ENCODE data around the gene PPID. TPM values are rescaled to one million over a fixed set of nuclear protein-coding genes. Genes with fewer than 3 reads are reported as not detected.
"Not testable (repeated sequence)": the region's sequence is repeated elsewhere in the genome, so short reads cannot be mapped to it uniquely, and the experiment has no call there.

PPID gene
- total and polyA plus RNA-seq, 5 donors, result 19.2 to 39.9 (median 33.8) TPM

GRCh38 chr4:158760866-158761265 lies 37.7 kb upstream of the PPID start:
- intact Hi-C loops (cut with DNase I), result loop anchor here in 1 of 4 donors (10.0 kb wide), 1 partner anchor 84 kb away; no protein-coding TSS in a partner anchor
- Histone ChIP-seq H3K4me1 (ENCODE audit: control insufficient read depth, insufficient read depth, low read length) (no peaks in the 10 kb centered on the region), H3K4me3 (ENCODE audit: low read length) (no peak overlapping the region), H3K27me3 (ENCODE audit: control insufficient read depth, insufficient read depth) (no peaks in the 10 kb centered on the region), H3K27ac (ENCODE audit: low read length) (no peak overlapping the region), H3K9me3 (ENCODE audit: control insufficient read depth, low read length) (no peaks in the 10 kb centered on the region)
- WGBS, result 84% methylated on average over 4 of the region's 4 CpGs
- ATAC-seq (no peak), DNase-seq (no peak)

GRCh38 chr4:158759539-158759938 lies 36.3 kb upstream of the PPID start:
- H3K9me3 ChIP-seq (ENCODE audit: control insufficient read depth, low read length); H3K27ac ChIP-seq (ENCODE audit: low read length); DNase-seq; ATAC-seq; H3K27me3 ChIP-seq (ENCODE audit: control insufficient read depth, insufficient read depth); H3K4me1 ChIP-seq (ENCODE audit: control insufficient read depth, insufficient read depth, low read length); H3K4me3 ChIP-seq (ENCODE audit: low read length); intact Hi-C loops (cut with DNase I): not testable (repeated sequence)
- WGBS, result 98% methylated on average over 19 of the region's 20 CpGs

GRCh38 chr4:158758703-158759102 lies 35.5 kb upstream of the PPID start:
- ATAC-seq (no peak), DNase-seq (no peak)
- no peaks in the 10 kb centered on the region for H3K27me3 ChIP-seq (ENCODE audit: control insufficient read depth, insufficient read depth)
- H3K4me1 ChIP-seq (ENCODE audit: control insufficient read depth, insufficient read depth, low read length), result no peaks in the 10 kb centered on the region
- no peaks in the 10 kb centered on the region for H3K9me3 ChIP-seq (ENCODE audit: control insufficient read depth, low read length)
- H3K27ac ChIP-seq (ENCODE audit: low read length), result no peak overlapping the region
- 94% methylated on average over 4 of the region's 4 CpGs for WGBS
- H3K4me3 ChIP-seq (ENCODE audit: low read length), result no peak overlapping the region
- intact Hi-C loops (cut with DNase I), result no loop called here

- Histone ChIP-seq H3K27me3 (ENCODE audit: control insufficient read depth, insufficient read depth) (no peaks in the 10 kb centered on the region), H3K27ac (ENCODE audit: low read length) (no peak overlapping the region), H3K9me3 (ENCODE audit: control insufficient read depth, low read length) (no peaks in the 10 kb centered on the region), H3K4me3 (ENCODE audit: low read length) (no peak overlapping the region), H3K4me1 (ENCODE audit: control insufficient read depth, insufficient read depth, low read length) (no peaks in the 10 kb centered on the region)
- no peak for ATAC-seq
- DNase-seq, result no peak
- intact Hi-C loops (cut with DNase I), result no loop called here
- WGBS, result 92% methylated on average over 4 of the region's 4 CpGs
Measured at GRCh38 chr4:158758142-158758541, 34.9 kb upstream of the PPID start.

- intact Hi-C loops (cut with DNase I), result no loop called here
- H3K9me3 ChIP-seq (ENCODE audit: control insufficient read depth, low read length), result no peaks in the 10 kb centered on the region
- no peak for ATAC-seq
- no peaks in the 10 kb centered on the region for H3K27me3 ChIP-seq (ENCODE audit: control insufficient read depth, insufficient read depth)
- H3K4me1 ChIP-seq (ENCODE audit: control insufficient read depth, insufficient read depth, low read length), result no peaks in the 10 kb centered on the region
- no peak overlapping the region for H3K4me3 ChIP-seq (ENCODE audit: low read length)
- DNase-seq, result no peak
- no peak overlapping the region for H3K27ac ChIP-seq (ENCODE audit: low read length)
Measured at GRCh38 chr4:158756588-158756987, 33.4 kb upstream of the PPID start.

GRCh38 chr4:158755819-158756218 lies 32.6 kb upstream of the PPID start:
- 94% methylated on average over 7 of the region's 7 CpGs for WGBS
- intact Hi-C loops (cut with DNase I), result not testable (repeated sequence)

GRCh38 chr4:158754385-158755180 lies 31.4 kb upstream of the PPID start:
- DNase-seq (no peak), ATAC-seq (no peak)
- Histone ChIP-seq H3K27me3 (ENCODE audit: control insufficient read depth, insufficient read depth) (no peaks in the 10 kb centered on the region), H3K27ac (ENCODE audit: low read length) (no peak overlapping the region), H3K4me1 (ENCODE audit: control insufficient read depth, insufficient read depth, low read length) (no peaks in the 10 kb centered on the region), H3K9me3 (ENCODE audit: control insufficient read depth, low read length) (no peaks in the 10 kb centered on the region), H3K4me3 (ENCODE audit: low read length) (no peak overlapping the region)
- 97% methylated on average over 5 of the region's 5 CpGs for WGBS
- intact Hi-C loops (cut with DNase I), result no loop called here

More at GRCh38 chr4:158755819-158756218, 32.6 kb upstream of the PPID start:
- ATAC-seq; H3K4me3 ChIP-seq (ENCODE audit: low read length); H3K4me1 ChIP-seq (ENCODE audit: control insufficient read depth, insufficient read depth, low read length); H3K9me3 ChIP-seq (ENCODE audit: control insufficient read depth, low read length); H3K27me3 ChIP-seq (ENCODE audit: control insufficient read depth, insufficient read depth); H3K27ac ChIP-seq (ENCODE audit: low read length); DNase-seq: not testable (repeated sequence)

GRCh38 chr4:158750379-158750778 lies 27.2 kb upstream of the PPID start:
- WGBS, result 68% methylated on average over 3 of the region's 3 CpGs
- no peaks in the 10 kb centered on the region for H3K4me1 ChIP-seq (ENCODE audit: control insufficient read depth, insufficient read depth, low read length)
- intact Hi-C loops (cut with DNase I), result no loop called here

GRCh38 chr4:158746537-158746936 lies 23.3 kb upstream of the PPID start:
- H3K4me3 ChIP-seq (ENCODE audit: low read length); intact Hi-C loops (cut with DNase I); H3K27me3 ChIP-seq (ENCODE audit: control insufficient read depth, insufficient read depth); DNase-seq; H3K9me3 ChIP-seq (ENCODE audit: control insufficient read depth, low read length); H3K4me1 ChIP-seq (ENCODE audit: control insufficient read depth, insufficient read depth, low read length); ATAC-seq; H3K27ac ChIP-seq (ENCODE audit: low read length): not testable (repeated sequence)
- WGBS, result 97% methylated on average over 31 of the region's 31 CpGs

More at GRCh38 chr4:158750379-158750778, 27.2 kb upstream of the PPID start:
- H3K27ac ChIP-seq (ENCODE audit: low read length), result no peak overlapping the region
- DNase-seq, result no peak
- ATAC-seq, result no peak
- H3K4me3 ChIP-seq (ENCODE audit: low read length), result no peak overlapping the region
- H3K9me3 ChIP-seq (ENCODE audit: control insufficient read depth, low read length), result no peaks in the 10 kb centered on the region
- no peaks in the 10 kb centered on the region for H3K27me3 ChIP-seq (ENCODE audit: control insufficient read depth, insufficient read depth)

- intact Hi-C loops (cut with DNase I), result no loop called here
- no peak overlapping the region for H3K27ac ChIP-seq (ENCODE audit: low read length)
- no peaks in the 10 kb centered on the region for H3K4me1 ChIP-seq (ENCODE audit: control insufficient read depth, insufficient read depth, low read length)
- DNase-seq (no peak), ATAC-seq (no peak)
- H3K27me3 ChIP-seq (ENCODE audit: control insufficient read depth, insufficient read depth), result no peaks in the 10 kb centered on the region
- H3K9me3 ChIP-seq (ENCODE audit: control insufficient read depth, low read length), result no peaks in the 10 kb centered on the region
- 83% methylated on average over 3 of the region's 3 CpGs for WGBS
- H3K4me3 ChIP-seq (ENCODE audit: low read length), result no peak overlapping the region
Measured at GRCh38 chr4:158741326-158742021, 18.3 kb upstream of the PPID start.

GRCh38 chr4:158739600-158739999 lies 16.4 kb upstream of the PPID start:
- no peak for DNase-seq
- ATAC-seq, result no peak
- Histone ChIP-seq H3K27me3 (ENCODE audit: control insufficient read depth, insufficient read depth) (no peaks in the 10 kb centered on the region), H3K4me1 (ENCODE audit: control insufficient read depth, insufficient read depth, low read length) (no peaks in the 10 kb centered on the region), H3K4me3 (ENCODE audit: low read length) (no peak overlapping the region), H3K9me3 (ENCODE audit: control insufficient read depth, low read length) (no peaks in the 10 kb centered on the region), H3K27ac (ENCODE audit: low read length) (no peak overlapping the region)
- intact Hi-C loops (cut with DNase I), result no loop called here
- WGBS, result 97% methylated on average over 2 of the region's 2 CpGs

Data from right cardiac atrium (tissue), 5 donors.